Esophagus muscularis mucosa (tissue), 3 donors: ENCODE data around the gene TNFAIP2.

Source experiments
- CTCF ChIP-seq, 3 experiments: fragments of 200-600 bp in 2 of 3; fragments of 450-650 bp in 1 of 3; sonication (generic) in 2 of 3; IDR thresholded peaks; one replicate each; pipeline ENCODE4 v1.5.1; 2017 to 2019; ENCODE audit warnings: antibody characterized with exemption in 3 of 3, mild to moderate bottlenecking in 2 of 3, moderate library complexity in 1 of 3
- POLR2A ChIP-seq: fragments of 450-650 bp; IDR thresholded peaks from one replicate; pipeline ENCODE4 v1.6.1; 2017; ENCODE audit warnings: antibody characterized with exemption, moderate library complexity, mild to moderate bottlenecking, low read depth
- POLR2AphosphoS5 ChIP-seq, 2 donors: sonication (generic); formaldehyde crosslinking; IDR thresholded peaks; one replicate each; pipeline ENCODE4 v1.6.1; 2017; ENCODE audit warnings: antibody characterized with exemption in 2 of 2

DNA sequence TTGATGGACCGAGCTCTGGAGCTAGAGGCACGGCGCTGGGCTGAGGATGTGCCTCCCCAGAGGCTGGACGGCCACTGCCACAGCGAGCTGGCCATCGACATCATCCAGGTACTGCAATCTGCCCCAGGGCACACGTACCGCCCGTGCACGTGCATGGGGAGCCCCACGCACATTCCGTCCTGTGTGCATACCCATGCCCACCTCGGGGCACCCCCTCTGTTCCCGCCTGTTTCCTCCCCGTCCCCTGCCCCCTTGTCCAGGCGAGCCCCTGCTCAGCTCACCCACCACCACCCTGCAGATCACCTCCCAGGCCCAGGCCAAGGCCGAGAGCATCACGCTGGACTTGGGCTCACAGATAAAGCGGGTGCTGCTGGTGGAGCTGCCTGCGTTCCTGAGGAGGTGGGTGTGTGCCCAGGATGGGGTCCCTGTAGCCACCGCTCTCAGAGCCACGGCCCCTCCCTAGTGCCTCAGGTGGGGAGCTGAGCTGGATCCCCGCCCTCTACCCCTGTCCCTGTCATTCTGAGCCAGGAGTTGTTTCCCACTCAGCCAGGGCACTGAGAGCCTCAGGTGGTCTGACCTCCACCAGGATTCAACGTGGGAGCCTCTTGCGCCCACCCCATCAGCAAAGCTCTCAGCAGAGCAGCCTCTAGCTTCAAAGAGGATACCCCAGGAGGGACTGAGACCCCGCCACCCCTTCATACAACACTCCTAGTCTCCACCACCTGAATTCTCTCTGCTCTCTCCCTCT is 6.9 kb downstream of the TNFAIP2 start:
- no peak for TF ChIP-seq POLR2A
- TF ChIP-seq POLR2AphosphoS5 (IDR thresholded peaks at IDR 0.05) = no peak
- no peak for TF ChIP-seq CTCF (IDR thresholded peaks at IDR 0.05)
